WTC11 (cell line): ENCODE data around the gene MRPL14.

Source experiments
- ATF3 ChIP-seq: sonication (generic); formaldehyde crosslinking; conservative IDR thresholded peaks from 2 replicates; pipeline ENCODE4 v1.8.1; 2022; ENCODE audit warnings: mild to moderate bottlenecking, missing genetic modification reagents
- ESRRA ChIP-seq: sonication (generic); formaldehyde crosslinking; IDR thresholded peaks from 2 replicates; pipeline ENCODE4 v1.8.1; 2022; ENCODE audit warnings: mild to moderate bottlenecking, missing genetic modification reagents, borderline replicate concordance
- ZNF232 ChIP-seq: sonication (generic); formaldehyde crosslinking; IDR thresholded peaks from 2 replicates; pipeline ENCODE4 v1.8.0; 2022; ENCODE audit warnings: mild to moderate bottlenecking, missing genetic modification reagents
- TF ChIP-seq, protein P1 (sequence below): fragments of 200-600 bp; IDR thresholded peaks from 2 replicates; pipeline ENCODE4 v1.8.0; 2022; ENCODE audit warnings: antibody characterized with exemption
- TF ChIP-seq, protein P2 (sequence below): sonication (generic); formaldehyde crosslinking; IDR thresholded peaks from 2 replicates; pipeline ENCODE4 v1.8.0; 2023; ENCODE audit warnings: missing genetic modification reagents
- TF ChIP-seq, protein P3 (sequence below): sonication (generic); formaldehyde crosslinking; IDR thresholded peaks from 2 replicates; pipeline ENCODE4 v1.8.0; 2023; ENCODE audit warnings: missing genetic modification reagents, mild to moderate bottlenecking, borderline replicate concordance

GRCh38 chr6:44116641-44117382 is 10.4 kb downstream of the MRPL14 start:
- TF ChIP-seq, protein P1, sequence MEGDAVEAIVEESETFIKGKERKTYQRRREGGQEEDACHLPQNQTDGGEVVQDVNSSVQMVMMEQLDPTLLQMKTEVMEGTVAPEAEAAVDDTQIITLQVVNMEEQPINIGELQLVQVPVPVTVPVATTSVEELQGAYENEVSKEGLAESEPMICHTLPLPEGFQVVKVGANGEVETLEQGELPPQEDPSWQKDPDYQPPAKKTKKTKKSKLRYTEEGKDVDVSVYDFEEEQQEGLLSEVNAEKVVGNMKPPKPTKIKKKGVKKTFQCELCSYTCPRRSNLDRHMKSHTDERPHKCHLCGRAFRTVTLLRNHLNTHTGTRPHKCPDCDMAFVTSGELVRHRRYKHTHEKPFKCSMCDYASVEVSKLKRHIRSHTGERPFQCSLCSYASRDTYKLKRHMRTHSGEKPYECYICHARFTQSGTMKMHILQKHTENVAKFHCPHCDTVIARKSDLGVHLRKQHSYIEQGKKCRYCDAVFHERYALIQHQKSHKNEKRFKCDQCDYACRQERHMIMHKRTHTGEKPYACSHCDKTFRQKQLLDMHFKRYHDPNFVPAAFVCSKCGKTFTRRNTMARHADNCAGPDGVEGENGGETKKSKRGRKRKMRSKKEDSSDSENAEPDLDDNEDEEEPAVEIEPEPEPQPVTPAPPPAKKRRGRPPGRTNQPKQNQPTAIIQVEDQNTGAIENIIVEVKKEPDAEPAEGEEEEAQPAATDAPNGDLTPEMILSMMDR, result no peak
- TF ChIP-seq ESRRA (CRISPR knock-in tag) (no peak), ZNF232 (no peak), ATF3 (no peak)
- TF ChIP-seq, protein P2, sequence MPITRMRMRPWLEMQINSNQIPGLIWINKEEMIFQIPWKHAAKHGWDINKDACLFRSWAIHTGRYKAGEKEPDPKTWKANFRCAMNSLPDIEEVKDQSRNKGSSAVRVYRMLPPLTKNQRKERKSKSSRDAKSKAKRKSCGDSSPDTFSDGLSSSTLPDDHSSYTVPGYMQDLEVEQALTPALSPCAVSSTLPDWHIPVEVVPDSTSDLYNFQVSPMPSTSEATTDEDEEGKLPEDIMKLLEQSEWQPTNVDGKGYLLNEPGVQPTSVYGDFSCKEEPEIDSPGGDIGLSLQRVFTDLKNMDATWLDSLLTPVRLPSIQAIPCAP (CRISPR knock-in tag), result no peak
- TF ChIP-seq, protein P3, sequence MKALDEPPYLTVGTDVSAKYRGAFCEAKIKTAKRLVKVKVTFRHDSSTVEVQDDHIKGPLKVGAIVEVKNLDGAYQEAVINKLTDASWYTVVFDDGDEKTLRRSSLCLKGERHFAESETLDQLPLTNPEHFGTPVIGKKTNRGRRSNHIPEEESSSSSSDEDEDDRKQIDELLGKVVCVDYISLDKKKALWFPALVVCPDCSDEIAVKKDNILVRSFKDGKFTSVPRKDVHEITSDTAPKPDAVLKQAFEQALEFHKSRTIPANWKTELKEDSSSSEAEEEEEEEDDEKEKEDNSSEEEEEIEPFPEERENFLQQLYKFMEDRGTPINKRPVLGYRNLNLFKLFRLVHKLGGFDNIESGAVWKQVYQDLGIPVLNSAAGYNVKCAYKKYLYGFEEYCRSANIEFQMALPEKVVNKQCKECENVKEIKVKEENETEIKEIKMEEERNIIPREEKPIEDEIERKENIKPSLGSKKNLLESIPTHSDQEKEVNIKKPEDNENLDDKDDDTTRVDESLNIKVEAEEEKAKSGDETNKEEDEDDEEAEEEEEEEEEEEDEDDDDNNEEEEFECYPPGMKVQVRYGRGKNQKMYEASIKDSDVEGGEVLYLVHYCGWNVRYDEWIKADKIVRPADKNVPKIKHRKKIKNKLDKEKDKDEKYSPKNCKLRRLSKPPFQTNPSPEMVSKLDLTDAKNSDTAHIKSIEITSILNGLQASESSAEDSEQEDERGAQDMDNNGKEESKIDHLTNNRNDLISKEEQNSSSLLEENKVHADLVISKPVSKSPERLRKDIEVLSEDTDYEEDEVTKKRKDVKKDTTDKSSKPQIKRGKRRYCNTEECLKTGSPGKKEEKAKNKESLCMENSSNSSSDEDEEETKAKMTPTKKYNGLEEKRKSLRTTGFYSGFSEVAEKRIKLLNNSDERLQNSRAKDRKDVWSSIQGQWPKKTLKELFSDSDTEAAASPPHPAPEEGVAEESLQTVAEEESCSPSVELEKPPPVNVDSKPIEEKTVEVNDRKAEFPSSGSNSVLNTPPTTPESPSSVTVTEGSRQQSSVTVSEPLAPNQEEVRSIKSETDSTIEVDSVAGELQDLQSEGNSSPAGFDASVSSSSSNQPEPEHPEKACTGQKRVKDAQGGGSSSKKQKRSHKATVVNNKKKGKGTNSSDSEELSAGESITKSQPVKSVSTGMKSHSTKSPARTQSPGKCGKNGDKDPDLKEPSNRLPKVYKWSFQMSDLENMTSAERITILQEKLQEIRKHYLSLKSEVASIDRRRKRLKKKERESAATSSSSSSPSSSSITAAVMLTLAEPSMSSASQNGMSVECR (CRISPR knock-in tag), result no peak
